Osteoblast (primary cell): ENCODE results near the gene FGB. TPM values are rescaled to one million over a fixed set of nuclear protein-coding genes. Genes with fewer than 3 reads are reported as not detected.

ENCODE experiments used
- DNase-seq: peaks from one replicate; pipeline ENCODE4 v3.0.0; 2011; ENCODE audit warnings: low spot score, mixed read lengths; ENCODE audit not compliant: insufficient read length; ENCODE audit errors: missing footprints
- H2AFZ ChIP-seq: 2 replicates; pipeline ENCODE4 v1.6.0; 2011; ENCODE audit warnings: mild to moderate bottlenecking, low read length
- H3K27ac ChIP-seq: 2 replicates; pipeline ENCODE4 v1.5.1; 2011; ENCODE audit warnings: mild to moderate bottlenecking, low read depth, low read length, moderate library complexity
- H3K27me3 ChIP-seq: 2 replicates; pipeline ENCODE4 v1.6.0; 2012; ENCODE audit warnings: mild to moderate bottlenecking, control low read depth, inconsistent platforms, low read length, moderate library complexity; ENCODE audit not compliant: insufficient read depth
- H3K36me3 ChIP-seq: 2 replicates; pipeline ENCODE4 v1.5.1; 2011; ENCODE audit warnings: mild to moderate bottlenecking, low read length, control low read depth, moderate library complexity; ENCODE audit not compliant: insufficient read depth
- H3K4me1 ChIP-seq: 2 replicates; pipeline ENCODE4 v1.5.1; 2011; ENCODE audit warnings: mild to moderate bottlenecking, low read length, control low read depth, moderate library complexity; ENCODE audit not compliant: insufficient read depth
- H3K4me2 ChIP-seq: 2 replicates; pipeline ENCODE4 v1.6.0; 2011; ENCODE audit warnings: mild to moderate bottlenecking, low read length; ENCODE audit not compliant: insufficient read depth
- H3K4me3 ChIP-seq: fragments of 200-600 bp; sonication (generic); 3 replicates; pipeline ENCODE4 v1.5.1; 2012; ENCODE audit warnings: mild to moderate bottlenecking, low read length, inconsistent platforms; ENCODE audit not compliant: insufficient read depth
- H3K79me2 ChIP-seq: 2 replicates; pipeline ENCODE4 v1.6.0; 2012; ENCODE audit warnings: mild to moderate bottlenecking, low read length, control low read depth, inconsistent platforms; ENCODE audit not compliant: insufficient read depth
- H3K9me3 ChIP-seq: 2 replicates; pipeline ENCODE4 v1.5.1; 2011; ENCODE audit warnings: low read depth, low read length, control low read depth
- H4K20me1 ChIP-seq: 2 replicates; pipeline ENCODE4 v1.6.0; 2012; ENCODE audit warnings: mild to moderate bottlenecking, low read length, control low read depth; ENCODE audit not compliant: insufficient read depth
- total RNA-seq: library from RNA; depleted of rRNA; stranded (reverse); fragments of >200 nt; gene quantifications from 2 replicates; pipeline ENCODE4 v1.2.3, GENCODE V29; 2012
- TF ChIP-seq, protein P1 (sequence below): IDR thresholded peaks from 2 replicates; pipeline ENCODE4 v1.5.1; 2011; ENCODE audit warnings: mild to moderate bottlenecking, low read depth, low read length, moderate library complexity; ENCODE audit errors: extremely low read depth

FGB gene
- total RNA-seq, 1 donor = not detected

GRCh38 chr4:154559494-154560418 is 3.1 kb upstream of the FGB start:
- no peak overlapping the region for H3K27ac ChIP-seq
- TF ChIP-seq, protein P1, sequence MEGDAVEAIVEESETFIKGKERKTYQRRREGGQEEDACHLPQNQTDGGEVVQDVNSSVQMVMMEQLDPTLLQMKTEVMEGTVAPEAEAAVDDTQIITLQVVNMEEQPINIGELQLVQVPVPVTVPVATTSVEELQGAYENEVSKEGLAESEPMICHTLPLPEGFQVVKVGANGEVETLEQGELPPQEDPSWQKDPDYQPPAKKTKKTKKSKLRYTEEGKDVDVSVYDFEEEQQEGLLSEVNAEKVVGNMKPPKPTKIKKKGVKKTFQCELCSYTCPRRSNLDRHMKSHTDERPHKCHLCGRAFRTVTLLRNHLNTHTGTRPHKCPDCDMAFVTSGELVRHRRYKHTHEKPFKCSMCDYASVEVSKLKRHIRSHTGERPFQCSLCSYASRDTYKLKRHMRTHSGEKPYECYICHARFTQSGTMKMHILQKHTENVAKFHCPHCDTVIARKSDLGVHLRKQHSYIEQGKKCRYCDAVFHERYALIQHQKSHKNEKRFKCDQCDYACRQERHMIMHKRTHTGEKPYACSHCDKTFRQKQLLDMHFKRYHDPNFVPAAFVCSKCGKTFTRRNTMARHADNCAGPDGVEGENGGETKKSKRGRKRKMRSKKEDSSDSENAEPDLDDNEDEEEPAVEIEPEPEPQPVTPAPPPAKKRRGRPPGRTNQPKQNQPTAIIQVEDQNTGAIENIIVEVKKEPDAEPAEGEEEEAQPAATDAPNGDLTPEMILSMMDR = peak; percentile 72
- DNase-seq = peak; percentile 47
- no peak overlapping the region for H3K4me2 ChIP-seq
- no peaks in the 10 kb centered on the region for H3K9me3 ChIP-seq
- no peaks in the 10 kb centered on the region for H3K79me2 ChIP-seq
- H4K20me1 ChIP-seq = no peaks in the 10 kb centered on the region
- peaks cover 17% of the 10 kb centered on the region for H3K4me1 ChIP-seq
- H2AFZ ChIP-seq = no peak overlapping the region
- no peak overlapping the region for H3K4me3 ChIP-seq
- H3K36me3 ChIP-seq = no peaks in the 10 kb centered on the region
- H3K27me3 ChIP-seq = no peaks in the 10 kb centered on the region

GRCh38 chr4:154560419-154560801 is 2.4 kb upstream of the FGB start:
- Histone ChIP-seq H3K27ac (no peak overlapping the region), H3K4me1 (peaks cover 17% of the 10 kb centered on the region), H3K9me3 (no peaks in the 10 kb centered on the region), H3K4me3 (no peak overlapping the region), H3K4me2 (peak overlapping the region; percentile 11), H3K36me3 (no peaks in the 10 kb centered on the region), H2AFZ (no peak overlapping the region), H3K27me3 (no peaks in the 10 kb centered on the region), H4K20me1 (no peaks in the 10 kb centered on the region), H3K79me2 (no peaks in the 10 kb centered on the region)
- no peak for DNase-seq
- TF ChIP-seq, protein P1 = no peak

GRCh38 chr4:154560824-154561231 is 2.0 kb upstream of the FGB start:
- TF ChIP-seq, protein P1 = no peak
- no peak overlapping the region for H3K27ac ChIP-seq
- no peaks in the 10 kb centered on the region for H3K79me2 ChIP-seq
- H3K27me3 ChIP-seq = no peaks in the 10 kb centered on the region
- no peaks in the 10 kb centered on the region for H4K20me1 ChIP-seq
- no peak for DNase-seq
- no peak overlapping the region for H3K4me3 ChIP-seq
- no peaks in the 10 kb centered on the region for H3K9me3 ChIP-seq
- H3K4me2 ChIP-seq = peak overlapping the region; percentile 11
- H2AFZ ChIP-seq = no peak overlapping the region
- peaks cover 17% of the 10 kb centered on the region for H3K4me1 ChIP-seq
- no peaks in the 10 kb centered on the region for H3K36me3 ChIP-seq

GRCh38 chr4:154564311-154564710 is 1.5 kb downstream of the FGB start:
- DNase-seq = no peak
- H3K4me1 ChIP-seq = peaks cover 35% of the 10 kb centered on the region
- no peaks in the 10 kb centered on the region for H3K27me3 ChIP-seq
- no peaks in the 10 kb centered on the region for H3K79me2 ChIP-seq
- no peak overlapping the region for H3K4me3 ChIP-seq
- TF ChIP-seq, protein P1 = no peak
- H3K9me3 ChIP-seq = no peaks in the 10 kb centered on the region
- H4K20me1 ChIP-seq = no peaks in the 10 kb centered on the region
- H3K36me3 ChIP-seq = no peaks in the 10 kb centered on the region
- no peak overlapping the region for H3K4me2 ChIP-seq
- no peak overlapping the region for H3K27ac ChIP-seq
- no peak overlapping the region for H2AFZ ChIP-seq
